GM12801 (cell line): ENCODE results near the gene TMEM54.

Experiments
- TF ChIP-seq, protein P1 (sequence below): IDR thresholded peaks from one replicate; pipeline ENCODE4 v1.5.1; 2011; ENCODE audit warnings: control low read depth; ENCODE audit not compliant: insufficient read length; ENCODE audit errors: extremely low read depth

The TMEM54 gene

DNA sequence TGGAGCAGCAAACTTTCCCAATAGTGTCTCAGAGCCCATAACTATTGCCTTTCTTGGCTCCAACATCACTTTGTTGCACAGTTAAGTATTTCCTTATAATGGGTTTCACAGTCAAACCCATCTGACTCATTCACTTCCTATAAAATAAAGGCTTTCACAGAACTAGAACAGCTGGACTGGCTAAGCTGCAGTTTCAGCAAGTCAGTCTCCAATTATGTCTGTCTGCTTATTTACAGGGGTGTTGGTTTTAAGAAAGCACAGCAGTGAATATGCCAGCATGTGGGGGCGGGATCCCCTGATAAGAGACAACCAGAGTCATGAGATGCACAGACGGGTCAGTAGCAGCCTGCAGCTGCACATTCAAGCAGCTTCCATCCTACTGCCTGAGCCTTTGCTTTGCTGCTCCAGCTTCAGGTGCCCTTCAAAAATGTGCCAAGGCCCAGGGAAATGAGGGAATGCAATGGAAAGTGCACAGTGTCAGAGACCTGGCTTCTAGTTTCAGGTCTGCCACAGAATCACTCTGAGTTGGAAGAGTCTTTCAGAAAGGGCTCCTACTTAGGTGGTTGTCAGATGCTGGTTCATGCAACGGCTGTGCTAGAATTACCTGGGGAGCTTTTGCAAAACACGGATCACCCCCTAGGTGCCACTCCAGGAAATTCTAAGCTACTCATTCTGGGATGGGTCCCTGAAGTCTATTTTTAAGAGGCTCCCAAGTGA lies 38.6 kb upstream of the TMEM54 start:
- TF ChIP-seq, protein P1, sequence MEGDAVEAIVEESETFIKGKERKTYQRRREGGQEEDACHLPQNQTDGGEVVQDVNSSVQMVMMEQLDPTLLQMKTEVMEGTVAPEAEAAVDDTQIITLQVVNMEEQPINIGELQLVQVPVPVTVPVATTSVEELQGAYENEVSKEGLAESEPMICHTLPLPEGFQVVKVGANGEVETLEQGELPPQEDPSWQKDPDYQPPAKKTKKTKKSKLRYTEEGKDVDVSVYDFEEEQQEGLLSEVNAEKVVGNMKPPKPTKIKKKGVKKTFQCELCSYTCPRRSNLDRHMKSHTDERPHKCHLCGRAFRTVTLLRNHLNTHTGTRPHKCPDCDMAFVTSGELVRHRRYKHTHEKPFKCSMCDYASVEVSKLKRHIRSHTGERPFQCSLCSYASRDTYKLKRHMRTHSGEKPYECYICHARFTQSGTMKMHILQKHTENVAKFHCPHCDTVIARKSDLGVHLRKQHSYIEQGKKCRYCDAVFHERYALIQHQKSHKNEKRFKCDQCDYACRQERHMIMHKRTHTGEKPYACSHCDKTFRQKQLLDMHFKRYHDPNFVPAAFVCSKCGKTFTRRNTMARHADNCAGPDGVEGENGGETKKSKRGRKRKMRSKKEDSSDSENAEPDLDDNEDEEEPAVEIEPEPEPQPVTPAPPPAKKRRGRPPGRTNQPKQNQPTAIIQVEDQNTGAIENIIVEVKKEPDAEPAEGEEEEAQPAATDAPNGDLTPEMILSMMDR: no peak

DNA sequence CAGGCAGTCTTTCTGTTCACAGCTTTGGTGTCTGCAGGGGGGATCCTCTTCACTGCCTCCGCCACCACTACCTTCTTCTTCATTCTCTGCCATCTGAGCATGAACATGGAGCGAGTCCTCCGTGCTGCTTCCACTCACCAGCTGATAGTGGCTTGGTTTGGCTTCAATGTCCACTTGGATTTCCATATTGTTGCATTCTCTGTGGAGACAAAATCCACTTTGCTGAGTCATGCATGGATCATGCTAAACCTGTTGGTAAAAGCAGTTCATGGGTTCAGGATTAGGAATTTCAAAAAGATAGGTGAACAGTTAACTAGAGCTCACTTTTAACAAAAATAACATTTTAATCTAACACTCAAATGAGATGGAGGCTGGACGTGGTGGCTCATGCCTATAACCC lies 35.9 kb upstream of the TMEM54 start:
- TF ChIP-seq, protein P1: no peak

DNA sequence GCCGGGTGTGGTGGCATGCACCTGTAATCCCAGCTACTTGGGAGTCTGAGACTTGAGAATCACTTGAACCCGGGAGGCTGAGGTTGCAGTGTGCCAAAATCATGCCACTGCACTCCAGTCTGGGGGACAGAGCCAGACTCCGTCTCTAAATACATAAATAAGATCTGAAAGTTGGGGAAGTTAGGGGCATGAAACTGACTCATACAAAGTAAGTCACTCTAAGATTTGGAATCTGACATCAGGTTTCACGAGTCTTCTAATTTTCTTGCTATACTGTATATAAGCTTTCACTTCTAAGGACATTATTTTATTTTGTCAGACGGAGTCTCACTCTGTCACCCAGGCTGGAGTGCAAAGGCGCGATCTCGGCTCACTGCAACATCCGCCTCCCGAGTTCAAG lies 33.3 kb upstream of the TMEM54 start:
- TF ChIP-seq, protein P1: no peak

DNA sequence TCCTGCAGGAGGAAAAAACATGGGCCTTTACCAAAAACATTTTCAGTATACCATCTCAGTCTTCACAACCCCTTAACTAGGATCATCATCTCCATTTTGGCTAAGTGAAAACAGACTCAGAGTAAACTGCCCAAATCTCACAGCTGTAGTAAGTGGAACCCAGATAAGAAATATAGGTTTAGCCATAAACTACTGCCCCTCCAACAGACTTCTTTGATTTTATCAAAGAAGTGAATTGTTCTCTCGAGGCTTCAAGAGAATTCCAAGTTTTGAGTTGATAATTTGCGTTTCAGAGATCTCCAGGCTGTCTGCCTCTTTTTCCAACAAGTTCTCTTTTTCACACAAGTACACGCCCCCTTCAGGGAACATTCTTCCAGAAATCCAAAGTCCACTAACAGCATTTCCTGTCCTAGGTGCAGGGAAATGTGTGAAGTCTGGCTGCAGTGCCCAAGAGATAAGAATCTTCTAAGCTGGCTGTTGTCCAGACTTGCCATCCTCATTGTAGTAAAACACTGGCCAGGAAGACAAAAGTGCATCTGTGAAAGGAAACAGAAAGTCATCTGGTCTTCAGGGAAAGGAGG lies 32.6 kb upstream of the TMEM54 start:
- TF ChIP-seq, protein P1: no peak

DNA sequence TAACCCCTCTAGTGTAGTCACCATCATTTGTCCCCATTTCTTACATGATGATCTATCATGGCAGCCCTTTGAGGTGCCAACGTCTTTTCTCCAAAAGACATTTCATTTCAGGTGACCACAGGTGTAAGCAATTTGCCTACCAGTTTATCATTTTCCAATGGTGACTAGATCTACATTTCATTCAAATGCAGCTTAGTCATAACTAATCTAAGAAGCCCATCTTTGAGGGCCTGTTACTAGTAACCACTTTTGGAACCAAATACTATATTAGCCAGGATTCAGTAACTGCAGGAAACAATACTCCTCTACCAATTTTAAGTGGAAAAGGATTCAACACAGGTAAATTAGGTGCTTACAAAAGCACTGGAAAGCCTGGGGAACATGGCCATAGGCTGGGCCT lies 30.6 kb upstream of the TMEM54 start:
- TF ChIP-seq, protein P1: no peak

DNA sequence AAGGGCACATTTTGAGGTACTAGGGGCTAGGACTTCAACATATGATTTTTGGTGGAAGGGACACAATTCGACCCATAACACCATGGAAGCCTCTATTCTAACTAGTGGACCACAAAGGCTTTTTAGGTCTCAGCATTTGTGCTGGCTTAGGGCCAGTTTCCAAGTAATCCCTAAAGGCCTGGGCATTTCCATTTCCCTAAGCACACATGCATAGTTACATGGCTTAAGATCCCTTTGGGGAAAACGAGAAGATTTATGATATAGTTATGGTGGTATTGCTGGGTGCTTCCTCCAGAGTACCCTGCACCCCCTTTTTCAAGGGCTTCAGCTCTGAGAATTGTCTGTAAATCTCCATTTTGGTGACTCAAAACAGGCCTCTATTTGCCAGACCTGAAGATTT lies 28.2 kb upstream of the TMEM54 start:
- TF ChIP-seq, protein P1: no peak

DNA sequence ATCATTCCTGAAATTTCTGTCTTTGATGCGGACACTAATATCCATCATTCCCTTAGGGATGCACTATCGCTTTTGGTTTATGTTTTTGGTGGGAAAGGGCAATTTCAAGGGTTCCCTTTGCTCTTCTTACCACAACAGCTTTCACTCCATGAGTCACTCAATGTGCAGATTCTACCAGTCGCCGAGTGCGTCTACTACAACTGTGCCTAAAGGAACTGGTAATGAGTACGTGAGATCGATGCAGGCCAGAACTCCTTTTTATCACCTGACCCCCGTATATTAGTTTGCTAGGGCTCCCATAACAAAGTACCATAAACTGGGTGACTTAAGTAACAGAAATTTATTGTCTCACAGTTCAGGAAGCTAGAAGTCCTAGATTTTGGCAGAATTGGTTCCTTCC lies 27.5 kb upstream of the TMEM54 start:
- TF ChIP-seq, protein P1: no peak

DNA sequence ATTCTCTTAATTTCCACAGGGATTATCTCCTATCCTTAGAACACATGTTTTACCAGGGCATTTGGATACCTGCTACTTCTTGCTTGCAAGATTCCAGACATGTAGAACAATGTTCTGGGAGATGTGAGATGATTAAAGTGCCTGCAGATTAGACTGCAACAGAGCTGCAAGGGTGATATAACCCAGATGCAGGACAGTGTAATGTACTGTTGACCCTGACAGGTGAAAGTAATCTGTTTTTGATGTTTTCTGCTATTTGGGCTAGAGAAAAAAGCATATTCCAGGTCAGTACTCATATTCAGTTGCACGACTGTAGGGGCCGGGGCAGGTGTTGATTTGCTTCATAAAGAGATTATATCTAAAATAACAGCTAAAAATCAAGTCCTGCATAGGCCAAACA lies 27.1 kb upstream of the TMEM54 start:
- TF ChIP-seq, protein P1: no peak
